Heart left ventricle (tissue), 13 donors: Measurements from ENCODE around the gene FCRL5.

Source experiments
- CTCF ChIP-seq, 12 donors: fragments of 200-600 bp; sonication (generic) in 4 of 12; IDR thresholded peaks; one replicate each; pipeline versions ENCODE4 v1.5.0 to v1.8.0; 2018 to 2022; ENCODE audit warnings: antibody characterized with exemption in 12 of 12, mild to moderate bottlenecking in 5 of 12
- POLR2A ChIP-seq, 2 donors: fragments of 450-650 bp; IDR thresholded peaks; one replicate each; pipeline ENCODE4 v1.6.1; 2017; ENCODE audit warnings: antibody characterized with exemption in 2 of 2, mild to moderate bottlenecking in 2 of 2, moderate library complexity in 2 of 2
- donor health status: ischemic (EF 13 %, LVEDD 7.1; RV severe dilation, severe dysfunction).
- donor health status: DM: no; HTN: yes; CAD: no.
- donor health status: DM: no; HTN: no; CAD: no.
- donor health status: ischemic (EF 25% LVEDD 6.9; RV normal size, moderate dysfunction).
- donor health status: ischemic (EF 25% LVEDD 5.7; RV mildly dilated, moderate dysfunction).
- donor health status: ischemic (EF 35%, LVEDD 5.7; RV mildly dilated, moderate dysfunction).
- donor health status: nonischemic (EF 11% LVEDD 7.7; RV severe dilation, severe dysfunction).
- donor health status: DM: yes; HTN: yes; CAD: no.
- donor health status: PGD.
- donor health status: ischemic (EF 29% LVEDD 5.4; RV normal size, mild dysfunction).
- donor health status: nonischemic (EF 23%, LVEDD 6.1; RV moderate dilation, normal function).

- TF ChIP-seq CTCF (IDR thresholded peaks at IDR 0.05), result no peak
- TF ChIP-seq POLR2A (IDR thresholded peaks at IDR 0.05), result no peak
These were observed at the start of gene FCRL5 for GRCh38 chr1:157551694-157552693.
